Measurements from ENCODE around the gene ENAH.
A peak's percentile ranks its signal among the peaks of the same experiment; 100 is the strongest.

The ENAH gene

GRCh38 chr1:225449261-225449660 lies 203.7 kb downstream of the ENAH start:
- peak; percentile 51 for DNase-seq

- DNase-seq = peak; percentile 31
These were observed 204.6 kb downstream of the ENAH start for GRCh38 chr1:225448146-225448805.

- DNase-seq = peak; percentile 57
These were observed 205.3 kb downstream of the ENAH start for GRCh38 chr1:225447650-225448089.

GRCh38 chr1:225446981-225447615 lies 205.8 kb downstream of the ENAH start:
- DNase-seq = no peak

GRCh38 chr1:225446595-225446960 lies 206.3 kb downstream of the ENAH start:
- DNase-seq = no peak

GRCh38 chr1:225445639-225446594 lies 207.0 kb downstream of the ENAH start:
- no peak for DNase-seq

GRCh38 chr1:225442123-225442505 lies 210.8 kb downstream of the ENAH start:
- DNase-seq = no peak

- DNase-seq = no peak
These were observed 211.4 kb downstream of the ENAH start for GRCh38 chr1:225441314-225442122.

GRCh38 chr1:225440380-225441221 lies 212.3 kb downstream of the ENAH start:
- DNase-seq = no peak

GRCh38 chr1:225437710-225438437 lies 215.0 kb downstream of the ENAH start:
- DNase-seq = no peak

Data from activated effector memory CD4-positive, alpha-beta T cell treated with anti-CD3 and anti-CD28 coated beads, Interleukin-2, amount 50 U/mL, for 16 hours (primary cell).